HG03139 (cell line): ENCODE data around the gene GPR65.

Experiments
- ATAC-seq: cut with Tn5 transposase; IDR thresholded peaks from one replicate; pipeline ENCODE4 v1.9.1; 2021; ENCODE audit not compliant: unreplicated experiment

GPR65 gene

DNA sequence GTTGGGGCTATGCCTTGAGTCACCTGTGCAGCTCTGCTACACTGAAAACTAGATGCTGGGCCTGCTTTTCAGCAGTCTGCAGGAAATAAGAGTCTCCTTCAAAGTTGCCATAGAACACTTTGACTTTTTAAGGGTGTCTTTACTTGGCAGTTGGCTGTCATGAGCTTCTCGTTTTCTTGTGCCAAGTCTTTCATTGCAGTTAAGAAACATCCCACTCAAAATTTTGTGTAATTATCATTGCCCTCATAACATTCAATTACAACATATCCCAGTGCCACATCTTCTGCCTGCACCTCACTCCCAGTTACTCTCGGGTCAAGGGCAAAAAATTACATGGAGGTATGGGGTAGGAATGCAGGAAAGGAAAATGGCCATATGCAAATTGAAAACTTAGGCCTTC lies 29.1 kb downstream of the GPR65 start:
- no peak for ATAC-seq

DNA sequence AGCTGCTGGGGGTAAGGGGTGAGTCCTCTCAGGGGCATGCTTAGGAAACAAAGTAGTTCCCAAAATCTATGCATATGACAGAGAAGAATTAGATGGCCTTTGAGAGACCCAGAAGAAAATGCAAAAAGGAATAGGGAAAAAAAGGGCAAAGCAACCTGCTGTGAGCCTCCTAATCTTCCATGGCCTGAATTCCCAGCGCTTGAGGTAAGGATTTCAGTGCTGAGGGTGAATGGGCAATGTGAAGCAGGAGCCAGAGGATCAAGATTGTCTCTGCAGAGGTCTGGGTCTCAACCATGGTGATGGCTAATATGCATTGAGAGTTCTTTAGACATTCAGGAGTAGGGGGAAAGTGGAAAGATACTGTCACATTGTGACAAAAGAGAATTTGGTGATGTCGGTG lies 31.5 kb downstream of the GPR65 start:
- ATAC-seq: no peak

DNA sequence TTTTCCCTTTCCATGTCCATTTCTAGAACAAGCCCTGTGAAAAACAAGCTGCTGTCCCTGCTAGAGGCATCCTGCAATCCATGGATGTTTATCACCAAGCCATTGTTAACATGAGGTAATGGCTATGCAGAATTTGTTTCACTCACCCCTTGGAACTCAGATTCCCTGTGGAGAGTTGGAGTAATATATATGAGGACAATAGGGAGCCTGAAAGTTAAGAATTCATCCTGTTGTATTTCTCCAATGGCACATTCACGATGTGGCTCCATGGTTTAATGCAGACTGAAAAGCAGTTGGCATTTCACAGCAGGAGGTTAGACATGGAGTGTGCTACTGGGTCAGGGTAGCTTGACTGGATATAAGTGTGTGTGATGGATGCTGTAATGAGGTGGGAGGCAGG lies 32.4 kb downstream of the GPR65 start:
- no peak for ATAC-seq

GRCh38 chr14:88039197-88039596 lies 34.3 kb downstream of the GPR65 start:
- ATAC-seq: no peak

DNA sequence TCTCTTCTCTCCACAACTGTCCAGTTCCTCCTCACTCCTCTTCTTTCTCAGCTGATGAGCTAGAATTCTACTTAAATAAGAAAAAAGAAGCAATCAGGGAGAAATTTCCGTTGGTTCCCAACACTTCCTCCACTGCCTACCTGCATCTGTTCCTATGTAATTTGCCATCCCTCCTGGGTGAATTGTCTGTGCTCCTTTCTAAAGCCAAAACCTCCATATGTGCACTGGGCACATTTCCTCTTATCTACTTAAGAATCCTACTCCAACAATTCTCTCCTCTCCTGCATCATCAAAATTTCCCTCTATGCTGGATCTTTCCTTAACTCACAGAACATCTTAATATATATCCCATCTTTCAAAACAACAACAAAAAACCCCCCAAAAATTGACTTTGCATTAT lies 35.2 kb downstream of the GPR65 start:
- ATAC-seq: no peak

- no peak for ATAC-seq
These were observed 38.9 kb downstream of the GPR65 start for GRCh38 chr14:88043529-88044443.

- no peak for ATAC-seq
These were observed 39.5 kb downstream of the GPR65 start for GRCh38 chr14:88044444-88044758.

- ATAC-seq: no peak
These were observed 40.0 kb downstream of the GPR65 start for GRCh38 chr14:88044776-88045446.

DNA sequence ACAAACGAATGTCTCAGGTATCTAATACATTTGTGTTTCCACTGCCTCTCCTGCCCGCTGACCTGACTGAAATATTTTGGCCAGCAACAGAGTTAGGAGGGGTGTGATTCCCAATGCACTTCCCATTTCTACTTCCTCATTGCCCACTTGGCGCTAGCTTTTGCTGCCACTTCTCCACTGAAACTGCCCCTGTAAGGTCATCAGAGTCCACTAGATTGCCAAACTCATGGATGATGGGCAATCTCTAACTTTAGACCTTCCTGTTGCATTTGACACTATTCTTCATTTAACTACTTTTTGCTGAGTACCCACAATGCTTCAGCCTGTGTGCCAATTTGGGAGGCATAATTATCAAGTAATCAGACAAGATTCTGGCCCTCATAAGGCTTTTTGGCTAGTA lies 40.8 kb downstream of the GPR65 start:
- no peak for ATAC-seq

- no peak for ATAC-seq
These were observed 43.4 kb downstream of the GPR65 start for GRCh38 chr14:88048351-88048750.

- no peak for ATAC-seq
These were observed 44.3 kb downstream of the GPR65 start for GRCh38 chr14:88049266-88049665.

- no peak for ATAC-seq
These were observed 45.0 kb downstream of the GPR65 start for GRCh38 chr14:88049936-88050335.

- no peak for ATAC-seq
These were observed 55.6 kb downstream of the GPR65 start for GRCh38 chr14:88060576-88060975.

DNA sequence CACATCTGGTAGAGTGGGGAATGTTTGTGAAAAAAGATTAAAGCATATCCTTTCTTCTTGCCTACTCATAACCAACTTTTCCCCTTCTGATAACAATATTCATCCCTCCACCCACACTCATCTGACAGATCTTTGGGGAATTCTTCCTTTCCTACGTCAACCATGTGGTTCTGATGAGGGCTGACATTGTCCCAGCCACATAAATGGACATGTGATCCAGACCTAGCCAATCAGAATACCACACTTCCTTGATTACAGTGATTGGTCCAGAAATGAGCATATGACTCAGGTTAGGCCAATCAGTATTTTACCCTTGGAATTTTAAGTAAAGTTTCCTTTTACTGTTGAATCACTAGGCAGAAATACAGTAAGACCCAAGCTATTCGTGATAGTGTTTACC lies 58.9 kb downstream of the GPR65 start:
- no peak for ATAC-seq
